Vagina (tissue), 2 donors: ENCODE measurements around the gene VSTM2B.

ENCODE experiments used
- CTCF ChIP-seq, 3 experiments: fragments of 450-650 bp in 2 of 3; fragments of 200-600 bp in 1 of 3; sonication (generic) in 1 of 3; IDR thresholded peaks; one replicate each; pipeline ENCODE4 v1.5.1; 2017 to 2019; ENCODE audit warnings: antibody characterized with exemption in 3 of 3, mild to moderate bottlenecking in 2 of 3, moderate library complexity in 2 of 3
- POLR2A ChIP-seq, 2 donors: fragments of 450-650 bp; IDR thresholded peaks; one replicate each; pipeline ENCODE4 v1.6.1; 2017; ENCODE audit warnings: antibody characterized with exemption in 2 of 2, mild to moderate bottlenecking in 2 of 2, moderate library complexity in 2 of 2
- POLR2AphosphoS5 ChIP-seq, 2 donors: sonication (generic); formaldehyde crosslinking; IDR thresholded peaks; one replicate each; pipeline ENCODE4 v1.9.0; 2017; ENCODE audit warnings: antibody characterized with exemption in 2 of 2, mild to moderate bottlenecking in 2 of 2, low read depth in 1 of 2; ENCODE audit not compliant: insufficient read depth in 1 of 2

DNA sequence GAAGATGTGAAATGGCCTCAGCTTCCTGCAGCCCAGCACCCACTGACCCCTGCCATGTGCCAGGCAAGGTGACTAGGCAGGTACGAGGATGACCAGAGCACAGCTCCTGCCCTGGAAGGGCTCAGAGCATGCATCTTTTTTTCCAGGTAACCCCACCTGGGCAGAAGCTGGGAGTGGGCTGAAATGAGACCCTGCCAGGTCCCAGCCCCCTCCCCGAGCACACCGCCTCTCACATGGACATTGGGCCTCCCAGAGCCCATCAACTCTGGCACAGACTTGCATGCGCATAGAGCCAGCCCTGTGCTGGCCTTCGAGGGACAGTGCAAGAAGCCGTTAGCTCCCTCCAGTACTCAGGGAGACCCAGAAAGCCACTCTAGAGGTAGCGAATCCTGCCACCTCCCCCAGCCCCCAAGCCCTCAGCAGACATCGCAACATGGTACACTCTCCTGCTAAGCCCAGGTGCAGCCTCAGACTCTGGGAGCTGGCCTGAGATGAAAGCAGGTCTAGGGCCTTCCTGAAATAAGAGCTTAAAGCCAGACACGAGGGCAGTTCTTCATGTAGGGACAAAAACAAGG lies 8.9 kb upstream of the VSTM2B start:
- no peak for TF ChIP-seq POLR2AphosphoS5 (IDR thresholded peaks at IDR 0.05; ENCODE audit: insufficient read depth in 1 of 2, low read depth in 1 of 2)
- no peak for TF ChIP-seq CTCF (IDR thresholded peaks at IDR 0.05)
- no peak for TF ChIP-seq POLR2A (IDR thresholded peaks at IDR 0.05)
